K562 (cell line): ENCODE measurements around the gene KYAT1. TPM values are rescaled to one million over a fixed set of nuclear protein-coding genes. Genes with fewer than 3 reads are reported as not detected.

Experiments used
- ATF7 ChIP-seq: fragments of 450-650 bp; IDR thresholded peaks from 2 replicates; pipeline ENCODE4 v1.7.1; 2014; ENCODE audit warnings: mild to moderate bottlenecking, moderate library complexity
- CREB1 ChIP-seq, 2 experiments: sonication (generic) in 1 of 2; formaldehyde crosslinking in 1 of 2; IDR thresholded peaks; 2 replicates each; pipeline versions ENCODE4 v1.6.1 to v1.8.0; 2012 to 2022; ENCODE audit warnings: inconsistent platforms in 1 of 2, mild to moderate bottlenecking in 1 of 2, missing genetic modification reagents in 1 of 2, moderate library complexity in 1 of 2
- CTBP1 ChIP-seq: fragments of 450-650 bp; IDR thresholded peaks from 2 replicates; pipeline ENCODE4 v1.6.1; 2016; ENCODE audit warnings: borderline replicate concordance
- EWSR1 ChIP-seq: fragments of 450-650 bp; IDR thresholded peaks from 2 replicates; pipeline ENCODE4 v1.6.1; 2018; ENCODE audit warnings: borderline replicate concordance, mild to moderate bottlenecking, low read depth, moderate library complexity; ENCODE audit not compliant: partially characterized antibody
- FOXM1 ChIP-seq, 2 experiments: fragments of 450-650 bp in 1 of 2; sonication (generic) in 1 of 2; formaldehyde crosslinking in 1 of 2; IDR thresholded peaks; 2 replicates each; pipeline versions ENCODE4 v1.6.1 to v1.9.0; 2017 to 2022; ENCODE audit warnings: low read depth in 2 of 2, mild to moderate bottlenecking in 2 of 2, missing genetic modification reagents in 1 of 2, moderate library complexity in 1 of 2
- MEF2A ChIP-seq: IDR thresholded peaks from 2 replicates; pipeline ENCODE4 v1.6.1; 2011; ENCODE audit warnings: low read depth, mild to moderate bottlenecking, low read length, moderate library complexity; ENCODE audit not compliant: control insufficient read depth
- PRMT5 ChIP-seq: sonication (generic); formaldehyde crosslinking; IDR thresholded peaks from 2 replicates; pipeline ENCODE4 v1.5.0; 2020; ENCODE audit warnings: missing genetic modification reagents
- RAD51 ChIP-seq: fragments of 450-650 bp; IDR thresholded peaks from 2 replicates; pipeline ENCODE4 v1.7.1; 2016; ENCODE audit warnings: low read depth, mild to moderate bottlenecking, borderline replicate concordance
- RCOR1 ChIP-seq, 2 experiments: IDR thresholded peaks; 2 replicates each; pipeline ENCODE4 v1.6.1; 2012; ENCODE audit warnings: low read depth in 2 of 2, low read length in 2 of 2, borderline replicate concordance in 1 of 2, improper control_type of control experiment in 1 of 2
- STAG1 ChIP-seq: sonication (generic); formaldehyde crosslinking; IDR thresholded peaks from 2 replicates; pipeline ENCODE4 v1.5.0; 2020; ENCODE audit warnings: missing genetic modification reagents, borderline replicate concordance
- ZKSCAN1 ChIP-seq: fragments of 150-350 bp; IDR thresholded peaks from 2 replicates; pipeline ENCODE4 v1.6.1; 2016; ENCODE audit warnings: low read depth, low read length
- ZNF785 ChIP-seq: fragments of 250-450 bp; sonication (Bioruptor Pico); IDR thresholded peaks from 2 replicates; pipeline ENCODE4 v1.4.0; 2020; ENCODE audit warnings: mild to moderate bottlenecking
- polyA plus RNA-seq, 8 experiments: library from polyadenylated mRNA; depleted of rRNA in 4 of 8; stranded (reverse) in 5 of 8; unstranded in 3 of 8; fragments of >200 nt; fragmentation: Nextera tagmentation in 2 of 8; fragmentation: Illumina TruSeq in 1 of 8; extraction: Ambion mirVana in 2 of 8; extraction: Trizol in 1 of 8; gene quantifications; 2 replicates each; pipeline versions ENCODE4 v1.2.1 to v1.2.3, GENCODE V29; 2011 to 2014; ENCODE audit warnings: inconsistent platforms in 1 of 8, missing spikeins in 1 of 8
- total RNA-seq, 7 experiments: library from RNA; depleted of rRNA in 6 of 7; stranded (reverse); fragments of >200 nt in 6 of 7; fragmentation: Illumina TruSeq in 2 of 7; extraction: Trizol in 2 of 7; gene quantifications; 2 replicates each; pipeline versions ENCODE4 v1.2.1 to v1.2.3, GENCODE V29; 2011 to 2021; ENCODE audit warnings: low replicate concordance in 1 of 7
- TF ChIP-seq, protein P1 (sequence below): sonication (generic); formaldehyde crosslinking; IDR thresholded peaks from 2 replicates; pipeline ENCODE4 v1.8.1; 2023; ENCODE audit warnings: missing genetic modification reagents, mild to moderate bottlenecking, borderline replicate concordance
- TF ChIP-seq, protein P2 (sequence below): sonication (generic); formaldehyde crosslinking; IDR thresholded peaks from 2 replicates; pipeline ENCODE4 v1.8.0; 2023; ENCODE audit warnings: mild to moderate bottlenecking, missing genetic modification reagents
- TF ChIP-seq, protein P3 (sequence below), 3 experiments: IDR thresholded peaks in 2 of 3; conservative IDR thresholded peaks in 1 of 3; 2 replicates each; pipeline ENCODE4 v1.5.1; 2011 to 2012; ENCODE audit warnings: low read length in 3 of 3, mild to moderate bottlenecking in 3 of 3, control low read depth in 2 of 3, improper control_type of control experiment in 1 of 3, inconsistent platforms in 1 of 3, low read depth in 1 of 3, mixed read lengths in 1 of 3, moderate library complexity in 1 of 3; ENCODE audit not compliant: insufficient read depth in 2 of 3

KYAT1 gene
- total and polyA plus RNA-seq, 9 of the 15 experiments (the other 6 are each of a cell fraction or from before 2014, with no cell fraction given), result 6.4 to 16.8 (median 11.1) TPM

DNA sequence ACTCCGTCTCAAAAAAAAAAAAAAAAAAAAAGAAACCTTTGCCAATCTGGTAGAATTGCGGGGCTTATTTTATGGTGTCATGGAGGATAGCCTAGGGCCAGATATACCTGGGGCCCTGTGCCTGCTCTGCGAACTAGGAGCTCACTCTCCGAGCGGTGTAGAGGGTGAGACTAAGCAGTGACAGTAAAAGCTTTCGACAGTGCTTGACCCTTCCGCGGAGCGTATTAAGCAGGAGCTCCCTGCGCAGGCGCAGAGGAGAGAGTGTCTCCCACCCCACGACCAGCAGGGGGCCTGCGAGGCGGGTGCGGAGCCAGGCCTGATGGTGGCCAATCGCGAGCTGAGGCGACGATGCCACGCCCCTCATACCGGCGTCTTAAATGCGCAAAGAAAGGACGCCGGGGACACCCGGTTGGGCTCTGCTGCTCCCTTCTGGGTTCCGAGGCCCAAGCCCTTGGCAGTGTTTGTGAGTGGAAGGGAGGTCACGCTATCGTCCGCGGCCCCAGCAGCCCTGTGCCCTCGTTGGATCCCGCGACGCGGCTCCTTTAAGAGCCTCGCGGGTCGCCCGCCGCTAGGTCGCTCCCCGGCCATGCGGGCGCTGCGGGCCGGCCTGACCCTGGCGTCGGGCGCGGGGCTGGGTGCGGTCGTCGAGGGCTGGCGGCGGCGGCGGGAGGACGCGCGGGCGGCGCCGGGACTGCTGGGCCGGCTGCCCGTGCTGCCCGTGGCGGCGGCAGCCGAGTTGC lies 63.5 kb downstream of the KYAT1 start, which contains the start of gene ENDOG (continued):
- TF ChIP-seq, protein P1, sequence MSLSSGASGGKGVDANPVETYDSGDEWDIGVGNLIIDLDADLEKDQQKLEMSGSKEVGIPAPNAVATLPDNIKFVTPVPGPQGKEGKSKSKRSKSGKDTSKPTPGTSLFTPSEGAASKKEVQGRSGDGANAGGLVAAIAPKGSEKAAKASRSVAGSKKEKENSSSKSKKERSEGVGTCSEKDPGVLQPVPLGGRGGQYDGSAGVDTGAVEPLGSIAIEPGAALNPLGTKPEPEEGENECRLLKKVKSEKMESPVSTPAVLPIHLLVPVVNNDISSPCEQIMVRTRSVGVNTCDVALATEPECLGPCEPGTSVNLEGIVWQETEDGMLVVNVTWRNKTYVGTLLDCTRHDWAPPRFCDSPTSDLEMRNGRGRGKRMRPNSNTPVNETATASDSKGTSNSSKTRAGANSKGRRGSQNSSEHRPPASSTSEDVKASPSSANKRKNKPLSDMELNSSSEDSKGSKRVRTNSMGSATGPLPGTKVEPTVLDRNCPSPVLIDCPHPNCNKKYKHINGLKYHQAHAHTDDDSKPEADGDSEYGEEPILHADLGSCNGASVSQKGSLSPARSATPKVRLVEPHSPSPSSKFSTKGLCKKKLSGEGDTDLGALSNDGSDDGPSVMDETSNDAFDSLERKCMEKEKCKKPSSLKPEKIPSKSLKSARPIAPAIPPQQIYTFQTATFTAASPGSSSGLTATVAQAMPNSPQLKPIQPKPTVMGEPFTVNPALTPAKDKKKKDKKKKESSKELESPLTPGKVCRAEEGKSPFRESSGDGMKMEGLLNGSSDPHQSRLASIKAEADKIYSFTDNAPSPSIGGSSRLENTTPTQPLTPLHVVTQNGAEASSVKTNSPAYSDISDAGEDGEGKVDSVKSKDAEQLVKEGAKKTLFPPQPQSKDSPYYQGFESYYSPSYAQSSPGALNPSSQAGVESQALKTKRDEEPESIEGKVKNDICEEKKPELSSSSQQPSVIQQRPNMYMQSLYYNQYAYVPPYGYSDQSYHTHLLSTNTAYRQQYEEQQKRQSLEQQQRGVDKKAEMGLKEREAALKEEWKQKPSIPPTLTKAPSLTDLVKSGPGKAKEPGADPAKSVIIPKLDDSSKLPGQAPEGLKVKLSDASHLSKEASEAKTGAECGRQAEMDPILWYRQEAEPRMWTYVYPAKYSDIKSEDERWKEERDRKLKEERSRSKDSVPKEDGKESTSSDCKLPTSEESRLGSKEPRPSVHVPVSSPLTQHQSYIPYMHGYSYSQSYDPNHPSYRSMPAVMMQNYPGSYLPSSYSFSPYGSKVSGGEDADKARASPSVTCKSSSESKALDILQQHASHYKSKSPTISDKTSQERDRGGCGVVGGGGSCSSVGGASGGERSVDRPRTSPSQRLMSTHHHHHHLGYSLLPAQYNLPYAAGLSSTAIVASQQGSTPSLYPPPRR (CRISPR knock-in tag), result 0 out of 2 replicates have a peak, but pooled peaks have one; percentile 62
- TF ChIP-seq RCOR1 (IDR thresholded peaks at IDR 0.05; ENCODE audit: borderline replicate concordance in 1 of 2, low read depth in 2 of 2, low read length in 2 of 2), result peak in 1 of 2 experiments; percentile 63; a peak in 1 of 4 replicates
- no peak for TF ChIP-seq EWSR1
- peak; percentile 64 for TF ChIP-seq FOXM1 (IDR thresholded peaks at IDR 0.05; ENCODE audit: low read depth)
- no peak for TF ChIP-seq FOXM1 (CRISPR knock-in tag; IDR thresholded peaks at IDR 0.05; ENCODE audit: low read depth)
- TF ChIP-seq CREB1 (IDR thresholded peaks at IDR 0.05), result peak; percentile 62; the same call in 1 of the 2 replicates
- TF ChIP-seq CREB1 (CRISPR knock-in tag; IDR thresholded peaks at IDR 0.05), result peak; percentile 73
- TF ChIP-seq MEF2A, result no peak
- peak; percentile 88 for TF ChIP-seq CTBP1
- no peak for TF ChIP-seq ZNF785 (CRISPR knock-in tag)
- TF ChIP-seq, protein P2, sequence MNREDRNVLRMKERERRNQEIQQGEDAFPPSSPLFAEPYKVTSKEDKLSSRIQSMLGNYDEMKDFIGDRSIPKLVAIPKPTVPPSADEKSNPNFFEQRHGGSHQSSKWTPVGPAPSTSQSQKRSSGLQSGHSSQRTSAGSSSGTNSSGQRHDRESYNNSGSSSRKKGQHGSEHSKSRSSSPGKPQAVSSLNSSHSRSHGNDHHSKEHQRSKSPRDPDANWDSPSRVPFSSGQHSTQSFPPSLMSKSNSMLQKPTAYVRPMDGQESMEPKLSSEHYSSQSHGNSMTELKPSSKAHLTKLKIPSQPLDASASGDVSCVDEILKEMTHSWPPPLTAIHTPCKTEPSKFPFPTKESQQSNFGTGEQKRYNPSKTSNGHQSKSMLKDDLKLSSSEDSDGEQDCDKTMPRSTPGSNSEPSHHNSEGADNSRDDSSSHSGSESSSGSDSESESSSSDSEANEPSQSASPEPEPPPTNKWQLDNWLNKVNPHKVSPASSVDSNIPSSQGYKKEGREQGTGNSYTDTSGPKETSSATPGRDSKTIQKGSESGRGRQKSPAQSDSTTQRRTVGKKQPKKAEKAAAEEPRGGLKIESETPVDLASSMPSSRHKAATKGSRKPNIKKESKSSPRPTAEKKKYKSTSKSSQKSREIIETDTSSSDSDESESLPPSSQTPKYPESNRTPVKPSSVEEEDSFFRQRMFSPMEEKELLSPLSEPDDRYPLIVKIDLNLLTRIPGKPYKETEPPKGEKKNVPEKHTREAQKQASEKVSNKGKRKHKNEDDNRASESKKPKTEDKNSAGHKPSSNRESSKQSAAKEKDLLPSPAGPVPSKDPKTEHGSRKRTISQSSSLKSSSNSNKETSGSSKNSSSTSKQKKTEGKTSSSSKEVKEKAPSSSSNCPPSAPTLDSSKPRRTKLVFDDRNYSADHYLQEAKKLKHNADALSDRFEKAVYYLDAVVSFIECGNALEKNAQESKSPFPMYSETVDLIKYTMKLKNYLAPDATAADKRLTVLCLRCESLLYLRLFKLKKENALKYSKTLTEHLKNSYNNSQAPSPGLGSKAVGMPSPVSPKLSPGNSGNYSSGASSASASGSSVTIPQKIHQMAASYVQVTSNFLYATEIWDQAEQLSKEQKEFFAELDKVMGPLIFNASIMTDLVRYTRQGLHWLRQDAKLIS (CRISPR knock-in tag), result no peak
- TF ChIP-seq STAG1 (CRISPR knock-in tag), result no peak
- 0 out of 2 replicates have a peak, but pooled peaks have one; percentile 44 for TF ChIP-seq ZKSCAN1
- TF ChIP-seq PRMT5 (CRISPR knock-in tag), result no peak
- TF ChIP-seq, protein P3, sequence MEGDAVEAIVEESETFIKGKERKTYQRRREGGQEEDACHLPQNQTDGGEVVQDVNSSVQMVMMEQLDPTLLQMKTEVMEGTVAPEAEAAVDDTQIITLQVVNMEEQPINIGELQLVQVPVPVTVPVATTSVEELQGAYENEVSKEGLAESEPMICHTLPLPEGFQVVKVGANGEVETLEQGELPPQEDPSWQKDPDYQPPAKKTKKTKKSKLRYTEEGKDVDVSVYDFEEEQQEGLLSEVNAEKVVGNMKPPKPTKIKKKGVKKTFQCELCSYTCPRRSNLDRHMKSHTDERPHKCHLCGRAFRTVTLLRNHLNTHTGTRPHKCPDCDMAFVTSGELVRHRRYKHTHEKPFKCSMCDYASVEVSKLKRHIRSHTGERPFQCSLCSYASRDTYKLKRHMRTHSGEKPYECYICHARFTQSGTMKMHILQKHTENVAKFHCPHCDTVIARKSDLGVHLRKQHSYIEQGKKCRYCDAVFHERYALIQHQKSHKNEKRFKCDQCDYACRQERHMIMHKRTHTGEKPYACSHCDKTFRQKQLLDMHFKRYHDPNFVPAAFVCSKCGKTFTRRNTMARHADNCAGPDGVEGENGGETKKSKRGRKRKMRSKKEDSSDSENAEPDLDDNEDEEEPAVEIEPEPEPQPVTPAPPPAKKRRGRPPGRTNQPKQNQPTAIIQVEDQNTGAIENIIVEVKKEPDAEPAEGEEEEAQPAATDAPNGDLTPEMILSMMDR (IDR thresholded peaks at IDR 0.05 in 2 of 3, conservative IDR thresholded peaks at IDR 0.05 in 1 of 3; ENCODE audit: insufficient read depth in 2 of 3, low read depth in 1 of 3, low read length in 3 of 3), result peak; percentile 89 to 98 (median 97)
- peak; percentile 13; the same call in 1 of the 2 replicates for TF ChIP-seq RAD51
- TF ChIP-seq ATF7, result peak; percentile 74
